ENCODE measurements around the gene MBTPS1.

Gene MBTPS1

DNA sequence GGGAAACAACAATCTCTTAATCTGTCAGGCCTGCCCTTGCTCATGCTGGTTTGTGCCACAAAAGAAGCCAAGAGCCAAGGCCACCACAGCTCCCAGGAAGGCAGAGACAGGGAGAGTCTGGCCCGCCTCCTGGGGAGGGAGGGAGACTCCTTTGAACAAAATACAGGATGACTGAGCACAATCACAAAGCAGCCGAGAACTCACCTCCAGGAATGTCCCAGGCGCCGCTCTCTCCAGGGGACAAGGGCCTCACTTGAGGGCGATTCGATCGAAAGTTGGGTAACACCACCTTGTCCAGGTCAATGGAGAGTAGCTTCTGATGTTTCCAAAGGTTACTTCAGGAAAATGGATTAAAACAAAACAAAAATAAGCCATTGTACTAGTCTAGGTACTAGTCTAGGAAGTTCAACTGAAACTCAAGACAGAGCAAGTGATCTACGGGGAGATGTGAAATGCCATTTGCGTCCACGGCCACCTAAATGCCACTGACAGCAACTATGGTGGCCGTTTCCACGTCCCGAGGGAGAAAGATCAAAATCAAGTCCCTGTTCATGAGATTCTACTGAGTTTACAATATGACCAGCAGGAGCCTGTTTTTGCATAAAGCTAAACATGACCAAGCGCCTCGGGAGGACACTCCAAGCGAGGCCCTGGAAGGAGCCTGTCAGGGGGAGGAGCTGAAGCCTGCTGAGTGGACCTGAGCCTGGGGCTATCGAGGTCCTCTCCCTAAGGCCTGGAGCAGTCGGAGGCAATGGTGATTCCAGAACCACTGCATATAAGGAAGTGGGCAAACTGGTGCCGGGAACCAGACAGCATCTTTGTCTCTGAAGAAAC is 60.7 kb downstream of the MBTPS1 start:
- in situ Hi-C loops (cut with MboI; ENCODE audit: low sequenced_read_pairs) = no loop called here

- in situ Hi-C loops (cut with MboI; ENCODE audit: low sequenced_read_pairs) = no loop called here
Measured at GRCh38 chr16:84055366-84055765, 61.4 kb downstream of the MBTPS1 start.

DNA sequence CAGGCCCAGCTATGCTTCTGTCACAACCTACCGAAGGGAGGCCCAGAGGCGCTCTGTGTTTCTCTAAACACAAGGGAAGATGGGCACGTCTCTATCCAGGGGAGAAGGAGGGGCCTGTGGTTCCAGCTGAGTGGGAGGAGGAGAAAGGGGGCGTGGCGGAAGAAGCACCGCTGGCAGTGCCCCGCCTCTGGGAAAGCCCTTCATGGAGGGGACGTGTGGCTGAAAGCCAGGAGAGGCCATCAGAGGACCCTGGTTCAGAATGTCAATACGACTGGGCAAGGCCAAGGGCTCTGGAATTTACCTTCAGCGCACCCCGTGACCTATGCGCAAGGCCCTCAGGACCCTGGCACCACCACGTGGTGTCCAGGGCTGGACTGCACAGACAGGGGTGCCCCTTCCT is 61.8 kb downstream of the MBTPS1 start:
- in situ Hi-C loops (cut with MboI; ENCODE audit: low sequenced_read_pairs) = no loop called here

GRCh38 chr16:84054271-84054670 is 62.5 kb downstream of the MBTPS1 start:
- in situ Hi-C loops (cut with MboI; ENCODE audit: low sequenced_read_pairs) = no loop called here

- in situ Hi-C loops (cut with MboI; ENCODE audit: low sequenced_read_pairs) = no loop called here
Measured at GRCh38 chr16:84053237-84053636, 63.5 kb downstream of the MBTPS1 start.

DNA sequence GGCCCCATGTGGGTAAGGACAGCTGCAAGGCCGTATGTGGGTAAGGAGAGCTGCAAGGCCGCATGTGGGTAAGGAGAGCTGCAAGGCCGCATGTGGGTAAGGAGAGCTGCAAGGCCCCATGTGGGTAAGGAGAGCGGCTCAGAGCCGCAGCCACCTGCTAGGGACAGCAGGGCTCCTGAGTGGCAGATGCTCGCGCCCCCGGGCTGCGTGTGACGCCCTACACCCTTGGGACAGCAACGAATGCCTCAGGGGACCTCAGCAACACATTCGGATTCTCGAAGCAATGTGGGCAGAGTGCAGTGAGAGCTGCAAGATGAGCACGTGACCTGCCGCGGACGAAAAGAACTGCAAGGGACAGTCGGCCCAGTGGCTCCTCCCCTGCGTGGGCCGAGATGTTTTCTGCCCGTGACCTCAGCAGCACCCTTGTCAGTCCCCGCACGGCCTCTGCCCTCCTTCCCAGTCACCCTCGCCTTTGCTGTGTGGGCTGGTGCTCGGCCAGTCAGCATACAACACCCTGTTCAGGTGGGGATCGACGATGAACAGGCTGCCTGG is 64.6 kb downstream of the MBTPS1 start:
- in situ Hi-C loops (cut with MboI; ENCODE audit: low sequenced_read_pairs) = no loop called here

DNA sequence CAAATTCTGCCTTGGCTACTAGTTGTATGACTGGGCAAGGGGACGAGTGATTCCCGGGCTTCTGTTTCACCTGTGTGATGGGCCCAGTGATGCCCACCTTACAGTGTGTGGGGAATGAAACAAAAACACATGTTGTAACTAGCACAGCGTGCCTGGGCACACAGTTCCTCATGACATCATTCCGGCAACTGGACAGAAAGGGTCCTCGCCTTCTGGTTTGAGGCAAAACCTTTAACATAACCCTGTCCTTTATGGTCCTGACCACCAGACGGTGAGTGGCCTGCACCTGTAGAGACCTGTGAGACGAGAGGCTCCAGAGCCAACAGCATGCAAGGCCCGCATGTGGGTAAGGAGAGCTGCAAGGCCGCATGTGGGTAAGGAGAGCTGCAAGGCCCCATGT is 66.4 kb downstream of the MBTPS1 start:
- in situ Hi-C loops (cut with MboI; ENCODE audit: low sequenced_read_pairs) = no loop called here

- in situ Hi-C loops (cut with MboI; ENCODE audit: low sequenced_read_pairs) = no loop called here
Measured at GRCh38 chr16:84049403-84050060, 67.2 kb downstream of the MBTPS1 start.

DNA sequence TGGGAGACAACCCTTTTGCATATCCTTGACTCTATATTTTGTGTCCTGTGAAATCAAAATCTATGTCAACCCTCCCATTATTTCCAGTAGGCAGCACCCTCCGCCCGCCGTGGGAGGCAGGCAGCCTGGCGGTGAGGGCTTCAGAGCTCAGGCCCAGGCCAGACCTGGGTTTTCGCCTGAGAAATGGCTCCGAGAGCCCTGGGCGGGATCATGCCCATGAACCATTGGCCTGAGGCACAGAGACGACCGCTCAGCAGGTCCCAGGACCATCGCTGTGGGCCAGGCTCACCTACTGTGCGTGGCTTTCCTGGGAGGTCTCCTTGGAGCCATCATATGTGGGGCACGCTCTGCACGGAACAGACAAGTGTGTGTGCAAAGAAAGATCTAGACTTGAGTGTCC is 67.9 kb downstream of the MBTPS1 start:
- in situ Hi-C loops (cut with MboI; ENCODE audit: low sequenced_read_pairs) = no loop called here

DNA sequence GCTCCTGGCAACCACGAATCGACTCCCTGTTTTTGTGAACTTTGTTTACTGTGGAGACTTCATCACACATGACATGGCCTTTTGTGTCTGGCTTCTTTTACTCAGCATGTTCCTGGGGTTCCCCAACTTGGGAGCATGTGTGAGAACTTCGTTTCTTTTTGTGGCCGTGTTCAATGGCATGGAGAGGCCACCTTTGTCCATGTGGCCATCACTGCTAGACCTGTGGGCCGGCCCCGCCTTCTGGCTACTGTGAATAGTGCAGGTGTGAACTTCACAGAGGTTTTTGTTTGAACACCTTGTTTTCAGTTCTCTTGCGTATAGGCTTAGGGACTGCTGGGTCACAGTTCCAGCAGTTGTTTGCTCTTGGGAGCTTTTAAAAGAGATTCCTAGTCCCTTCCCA is 68.5 kb downstream of the MBTPS1 start:
- in situ Hi-C loops (cut with MboI; ENCODE audit: low sequenced_read_pairs) = no loop called here

GRCh38 chr16:84047626-84048025 is 69.1 kb downstream of the MBTPS1 start:
- in situ Hi-C loops (cut with MboI; ENCODE audit: low sequenced_read_pairs) = no loop called here

DNA sequence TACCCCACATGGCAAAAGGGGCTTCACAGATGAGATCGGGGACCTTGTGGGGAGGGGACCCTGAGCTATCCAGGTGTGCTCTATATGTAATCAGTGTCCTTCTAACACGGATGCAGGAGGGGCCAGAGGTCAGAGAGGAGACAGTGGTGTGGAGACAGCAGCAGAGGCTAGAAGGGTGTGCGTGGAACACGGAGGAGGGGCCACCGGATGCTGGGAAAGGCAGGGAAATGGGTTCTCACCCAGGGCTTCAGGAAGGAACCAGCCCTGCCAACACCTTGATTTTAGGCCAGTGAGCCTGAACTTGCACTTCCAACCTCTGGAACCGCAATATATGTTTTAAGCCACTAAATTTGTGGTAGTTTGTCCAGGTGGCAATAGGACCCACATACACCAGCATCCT is 69.5 kb downstream of the MBTPS1 start:
- in situ Hi-C loops (cut with MboI; ENCODE audit: low sequenced_read_pairs) = no loop called here

- in situ Hi-C loops (cut with MboI; ENCODE audit: low sequenced_read_pairs) = no loop called here
Measured at GRCh38 chr16:84045818-84046470, 70.8 kb downstream of the MBTPS1 start.

DNA sequence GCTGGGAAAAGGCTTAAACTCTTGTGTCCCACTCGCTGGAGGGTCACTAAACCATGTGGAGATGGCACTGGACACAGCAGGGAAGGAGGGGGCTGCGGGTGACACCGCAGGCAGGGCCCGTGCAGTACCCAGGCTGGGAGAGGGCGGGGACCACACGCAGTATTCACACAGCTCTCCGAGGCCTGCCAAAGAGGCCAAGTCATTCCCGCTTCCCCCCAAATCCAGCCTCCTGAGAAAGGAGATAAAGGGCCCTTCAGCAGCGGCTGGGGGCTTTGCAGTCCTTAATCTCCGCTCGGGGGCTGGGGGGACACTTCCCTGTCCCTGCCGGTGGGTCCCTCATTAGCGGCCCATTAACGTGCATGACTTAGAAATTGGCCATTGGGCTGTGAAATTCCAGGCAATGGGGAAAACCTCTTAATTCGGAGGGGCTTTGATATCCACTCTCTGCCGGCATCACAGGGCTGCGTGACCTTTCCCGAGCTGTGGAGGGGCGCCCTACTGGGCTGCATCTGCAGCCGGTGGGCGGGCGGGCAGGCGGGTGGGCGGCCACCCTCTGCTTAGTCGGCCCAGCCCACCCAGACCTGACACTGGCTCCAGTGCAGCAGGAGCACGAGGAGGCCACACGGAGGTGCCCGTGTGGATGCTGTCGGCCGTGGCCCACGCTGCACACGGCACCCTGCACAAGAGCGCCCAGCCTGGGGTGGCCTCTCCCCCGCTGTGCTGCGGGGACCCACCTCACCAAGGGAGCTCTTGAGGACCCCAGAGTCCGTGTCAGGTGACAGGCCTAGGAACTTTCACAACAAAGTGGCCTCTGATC is 71.5 kb downstream of the MBTPS1 start:
- in situ Hi-C loops (cut with MboI; ENCODE audit: low sequenced_read_pairs) = no loop called here

- in situ Hi-C loops (cut with MboI; ENCODE audit: low sequenced_read_pairs) = no loop called here
Measured at GRCh38 chr16:84044118-84044488, 72.6 kb downstream of the MBTPS1 start.

GRCh38 chr16:84043486-84044117 is 73.1 kb downstream of the MBTPS1 start:
- in situ Hi-C loops (cut with MboI; ENCODE audit: low sequenced_read_pairs) = no loop called here

DNA sequence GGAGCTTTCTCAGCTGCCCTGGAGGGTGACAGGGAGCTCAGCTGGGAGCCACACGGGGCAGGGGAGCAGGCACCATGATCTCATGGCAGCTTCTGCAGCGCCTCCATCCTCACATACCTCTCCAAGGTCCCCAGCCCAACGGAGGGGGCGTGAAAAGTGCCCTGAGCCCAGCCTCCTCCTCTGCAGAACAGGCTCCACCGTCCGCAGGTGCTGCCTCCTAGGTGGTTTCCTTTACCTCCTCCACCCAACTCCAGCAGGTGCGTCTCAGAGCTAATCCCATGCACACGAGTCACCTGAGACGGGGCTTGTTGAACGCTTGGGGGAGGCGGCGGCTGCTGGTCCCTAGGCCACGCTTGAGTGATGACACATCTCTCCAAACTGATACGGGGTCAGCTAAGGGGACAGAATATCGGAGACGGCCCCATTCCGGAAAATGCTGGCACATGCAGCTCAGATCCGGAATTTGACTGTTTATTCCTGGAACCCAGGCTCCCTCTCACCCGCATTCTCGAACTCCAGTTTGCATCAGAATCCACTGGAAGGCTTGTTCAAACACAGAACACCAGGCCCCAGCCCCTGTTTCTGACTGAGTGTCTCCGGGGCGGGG is 73.8 kb downstream of the MBTPS1 start:
- in situ Hi-C loops (cut with MboI; ENCODE audit: low sequenced_read_pairs) = no loop called here

GRCh38 chr16:84042308-84042878 is 74.3 kb downstream of the MBTPS1 start, which contains the start of gene SLC38A8:
TSS of gene SLC38A8 (minus strand) at chr16:84042795. CDS start at chr16:84042157, 638 bp downstream.
- in situ Hi-C loops (cut with MboI; ENCODE audit: low sequenced_read_pairs) = no loop called here

GRCh38 chr16:84041881-84042280 is 74.9 kb downstream of the MBTPS1 start:
- in situ Hi-C loops (cut with MboI; ENCODE audit: low sequenced_read_pairs) = no loop called here
